GM12801 (cell line): ENCODE measurements around the gene PIK3C2G.

Experiments used
- TF ChIP-seq, protein P1 (sequence below): IDR thresholded peaks from one replicate; pipeline ENCODE4 v1.5.1; 2011; ENCODE audit warnings: control low read depth; ENCODE audit not compliant: insufficient read length; ENCODE audit errors: extremely low read depth

Gene PIK3C2G

DNA sequence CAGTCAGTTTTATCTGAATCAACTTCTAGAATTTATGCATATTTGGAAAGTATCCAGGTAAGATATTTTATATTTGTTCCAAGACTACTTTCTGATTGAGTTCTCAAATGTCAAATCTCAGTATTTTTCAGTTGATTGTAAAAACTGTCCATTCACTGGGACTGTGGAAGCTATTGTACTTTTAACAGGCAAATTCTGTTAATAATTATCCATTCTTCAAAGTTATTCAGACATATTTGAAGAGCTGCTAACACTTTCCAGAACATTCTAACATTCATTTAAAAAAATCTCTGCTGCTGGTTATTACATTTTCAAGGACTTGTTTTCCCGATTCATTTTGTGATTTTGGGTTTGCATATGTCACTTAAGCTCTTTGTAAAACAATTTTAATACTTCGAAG is 59.7 kb downstream of the PIK3C2G start:
- TF ChIP-seq, protein P1, sequence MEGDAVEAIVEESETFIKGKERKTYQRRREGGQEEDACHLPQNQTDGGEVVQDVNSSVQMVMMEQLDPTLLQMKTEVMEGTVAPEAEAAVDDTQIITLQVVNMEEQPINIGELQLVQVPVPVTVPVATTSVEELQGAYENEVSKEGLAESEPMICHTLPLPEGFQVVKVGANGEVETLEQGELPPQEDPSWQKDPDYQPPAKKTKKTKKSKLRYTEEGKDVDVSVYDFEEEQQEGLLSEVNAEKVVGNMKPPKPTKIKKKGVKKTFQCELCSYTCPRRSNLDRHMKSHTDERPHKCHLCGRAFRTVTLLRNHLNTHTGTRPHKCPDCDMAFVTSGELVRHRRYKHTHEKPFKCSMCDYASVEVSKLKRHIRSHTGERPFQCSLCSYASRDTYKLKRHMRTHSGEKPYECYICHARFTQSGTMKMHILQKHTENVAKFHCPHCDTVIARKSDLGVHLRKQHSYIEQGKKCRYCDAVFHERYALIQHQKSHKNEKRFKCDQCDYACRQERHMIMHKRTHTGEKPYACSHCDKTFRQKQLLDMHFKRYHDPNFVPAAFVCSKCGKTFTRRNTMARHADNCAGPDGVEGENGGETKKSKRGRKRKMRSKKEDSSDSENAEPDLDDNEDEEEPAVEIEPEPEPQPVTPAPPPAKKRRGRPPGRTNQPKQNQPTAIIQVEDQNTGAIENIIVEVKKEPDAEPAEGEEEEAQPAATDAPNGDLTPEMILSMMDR = no peak

- TF ChIP-seq, protein P1 = no peak
Measured at GRCh38 chr12:18323159-18323558, 61.8 kb downstream of the PIK3C2G start.

DNA sequence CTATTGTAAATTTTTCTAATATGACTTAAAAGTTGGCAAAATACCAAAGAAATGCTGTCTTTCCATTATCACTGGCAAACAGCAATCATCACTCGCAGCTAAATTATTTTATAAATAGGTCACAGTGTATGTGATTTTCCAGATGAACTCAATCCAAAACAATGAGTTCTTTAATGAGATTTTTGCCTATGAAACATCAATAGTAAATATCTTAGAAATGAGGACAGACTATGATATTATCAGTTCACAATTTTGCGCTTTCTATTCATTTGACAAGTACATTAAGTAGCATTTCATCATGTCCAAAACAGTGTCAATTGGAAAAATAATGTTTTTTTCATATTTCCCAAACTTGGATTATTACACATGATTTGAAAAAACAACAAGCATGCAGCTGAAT is 65.7 kb downstream of the PIK3C2G start:
- TF ChIP-seq, protein P1 = no peak

DNA sequence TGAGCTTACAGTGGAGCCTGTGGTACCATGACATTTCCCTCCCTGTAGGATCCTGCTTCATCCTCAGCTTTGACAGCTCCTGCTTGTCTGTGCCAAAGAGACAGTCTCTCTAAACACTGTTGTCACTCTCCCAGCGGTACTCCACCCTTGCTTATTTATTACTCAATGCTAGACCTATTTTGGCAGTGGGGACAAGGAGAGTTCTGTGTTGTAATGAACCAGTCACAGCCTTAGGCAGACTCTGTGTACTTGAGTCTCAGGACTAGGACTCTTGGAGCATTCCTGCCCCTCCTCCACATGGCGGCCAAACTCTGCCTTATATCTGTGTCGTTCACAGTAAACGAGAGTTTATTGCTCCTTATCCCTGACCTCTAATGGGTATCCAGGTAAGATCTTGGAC is 70.9 kb downstream of the PIK3C2G start:
- TF ChIP-seq, protein P1 = no peak

GRCh38 chr12:18339633-18340032 is 78.3 kb downstream of the PIK3C2G start:
- TF ChIP-seq, protein P1 = no peak

DNA sequence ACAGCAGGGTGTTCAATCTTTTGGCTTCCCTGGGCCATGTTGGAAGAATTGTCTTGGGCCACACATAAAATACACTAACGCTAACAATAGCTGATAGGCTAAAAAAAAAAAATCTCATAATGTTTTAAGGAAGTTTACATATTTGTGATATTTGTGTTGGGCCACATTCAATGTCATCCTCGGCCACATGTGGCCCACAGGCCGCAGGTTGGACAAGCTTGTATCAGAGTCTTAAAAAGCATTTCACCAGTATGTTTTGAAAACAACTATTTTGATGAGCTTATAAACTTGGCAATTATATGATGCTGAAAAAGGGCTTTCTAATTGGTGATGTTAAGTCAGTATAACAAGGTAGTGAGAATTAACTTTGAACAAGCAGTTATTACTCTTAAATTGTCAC is 78.9 kb downstream of the PIK3C2G start:
- TF ChIP-seq, protein P1 = no peak

DNA sequence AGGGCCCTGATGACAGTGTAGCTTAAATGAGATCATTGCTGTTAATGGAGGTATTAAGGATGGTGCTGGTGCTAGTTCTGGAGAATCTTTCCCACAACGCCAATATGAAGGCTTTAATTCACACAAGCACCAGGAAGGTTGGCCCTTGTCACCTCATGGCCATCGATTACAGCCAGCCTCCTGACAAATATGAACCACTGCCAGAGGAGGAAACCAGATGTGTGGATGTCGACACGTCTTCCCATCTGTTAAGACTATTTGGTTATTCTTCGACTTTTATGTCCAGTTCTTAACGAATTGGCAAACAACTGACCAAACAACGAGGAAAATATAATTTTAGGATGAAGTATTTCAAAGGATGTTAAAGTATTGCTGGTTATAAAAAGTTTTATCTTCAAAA is 79.5 kb downstream of the PIK3C2G start:
- TF ChIP-seq, protein P1 = no peak

- TF ChIP-seq, protein P1 = no peak
Measured at GRCh38 chr12:18343708-18344107, 82.4 kb downstream of the PIK3C2G start.
